CD4-positive, alpha-beta T cell (primary cell): ENCODE results near the gene SLC1A3. TPM values are rescaled to one million over a fixed set of nuclear protein-coding genes. Genes with fewer than 3 reads are reported as not detected.

Experiments used
- ATAC-seq: fragments of 200-7000 bp; cut with Tn5 transposase; one replicate; pipeline ENCODE4 v1.10.0; 2022; ENCODE audit warnings: mild to moderate bottlenecking; ENCODE audit not compliant: poor library complexity
- CTCF ChIA-PET: fragments of 350-600 bp; sonication (Branson Sonifier 250); formaldehyde crosslinking; loops from one replicate; lab custom pipeline; 2021; ENCODE audit warnings: antibody characterized with exemption, inconsistent platforms; lab: Charles Lee
- POLR2A ChIA-PET: fragments of 350-600 bp; sonication (Branson Sonifier 250); formaldehyde crosslinking; loops from one replicate; lab custom pipeline; 2021; ENCODE audit warnings: antibody characterized with exemption, inconsistent platforms; lab: Charles Lee
- DNase-seq, 14 experiments: peaks; one replicate each; pipeline ENCODE4 v3.0.0-alpha.2; 2013 to 2020; ENCODE audit warnings: mixed read lengths in 2 of 14
- H3K27ac ChIP-seq, 2 donors: one replicate each; pipeline versions ENCODE4 v1.5.1 to v1.7.0; 2013; ENCODE audit warnings: low read length in 2 of 2, low read depth in 1 of 2, mild to moderate bottlenecking in 1 of 2
- H3K27me3 ChIP-seq, 2 experiments: 1 replicate in 1 of 2; 2 replicates in 1 of 2; pipeline versions ENCODE4 v1.6.1 to v1.7.0; 2013; ENCODE audit warnings: low read length in 2 of 2, control low read depth in 1 of 2, mild to moderate bottlenecking in 1 of 2, moderate library complexity in 1 of 2; ENCODE audit not compliant: insufficient read depth in 2 of 2, control insufficient read depth in 1 of 2
- H3K36me3 ChIP-seq: one replicate; pipeline ENCODE4 v1.6.1; 2013; ENCODE audit warnings: low read length, control low read depth; ENCODE audit not compliant: insufficient read depth
- H3K4me1 ChIP-seq: one replicate; pipeline ENCODE4 v1.6.1; 2013; ENCODE audit warnings: low read length, control low read depth; ENCODE audit not compliant: insufficient read depth
- H3K4me3 ChIP-seq: one replicate; pipeline ENCODE4 v1.5.1; 2013; ENCODE audit warnings: mild to moderate bottlenecking, low read length, moderate library complexity
- H3K9me3 ChIP-seq, 2 experiments: 1 replicate in 1 of 2; 2 replicates in 1 of 2; pipeline versions ENCODE4 v1.6.1 to v1.7.0; 2013; ENCODE audit warnings: low read length in 2 of 2, mild to moderate bottlenecking in 2 of 2, control low read depth in 1 of 2, moderate library complexity in 1 of 2; ENCODE audit not compliant: control insufficient read depth in 1 of 2, insufficient read depth in 1 of 2
- H3K27ac Mint-ChIP-seq: one replicate; pipeline ENCODE4 v1.8.0; 2020; ENCODE audit warnings: mixed read lengths
- H3K27me3 Mint-ChIP-seq: one replicate; pipeline ENCODE4 v1.8.0; 2021; ENCODE audit warnings: mixed read lengths
- H3K36me3 Mint-ChIP-seq: one replicate; pipeline ENCODE4 v1.8.0; 2021; ENCODE audit warnings: low read depth, mixed read lengths
- H3K4me1 Mint-ChIP-seq: one replicate; pipeline ENCODE4 v1.8.0; 2021; ENCODE audit warnings: low read depth, mixed read lengths
- H3K4me3 Mint-ChIP-seq: one replicate; pipeline ENCODE4 v1.8.0; 2020; ENCODE audit warnings: mild to moderate bottlenecking, mixed read lengths
- H3K9me3 Mint-ChIP-seq: one replicate; pipeline ENCODE4 v1.8.0; 2020; ENCODE audit warnings: mixed read lengths
- CTCF ChIP-seq: fragments of 200-600 bp; IDR thresholded peaks from one replicate; pipeline ENCODE4 v1.8.0; 2022; ENCODE audit warnings: antibody characterized with exemption, mild to moderate bottlenecking
- intact Hi-C, 2 experiments: fragments of 100-400 bp; cut with DNase I in 1 of 2; cut with micrococcal nuclease in 1 of 2; formaldehyde crosslinking; loops; one replicate each; pipeline versions ENCODE4 v1.15.1 to v1.9.0; 2023 to 2025; cut with DNase I, micrococcal nuclease
- total RNA-seq, 174 experiments: library from RNA in 2 of 174; stranded (reverse) in 2 of 174; gene quantifications; one replicate each; pipeline ENCODE4 v1.2.3 and lab custom pipeline; 2021 to 2026

Gene SLC1A3
- total RNA-seq, 2 experiments from 2014 or later: not detected

GRCh38 chr5:36624277-36624676 lies 17.9 kb downstream of the SLC1A3 start:
- H3K4me1 ChIP-seq: no peaks in the 10 kb centered on the region
- CTCF ChIA-PET: no interaction called here
- no peaks in the 10 kb centered on the region for H3K4me1 Mint-ChIP-seq
- H3K27ac Mint-ChIP-seq: no peak overlapping the region
- no peaks in the 10 kb centered on the region for H3K9me3 Mint-ChIP-seq
- POLR2A ChIA-PET: no interaction called here
- no peak overlapping the region for H3K27ac ChIP-seq
- no peak for TF ChIP-seq CTCF
- peaks cover 31% of the 10 kb centered on the region for H3K27me3 Mint-ChIP-seq
- H3K36me3 ChIP-seq: no peaks in the 10 kb centered on the region
- no peak for ATAC-seq
- H3K4me3 Mint-ChIP-seq: no peak overlapping the region
- no peak overlapping the region for H3K4me3 ChIP-seq
- DNase-seq: no peak
- peaks cover 0 to 19% of the 10 kb centered on the region in 2 experiments for H3K27me3 ChIP-seq
- H3K36me3 Mint-ChIP-seq: no peaks in the 10 kb centered on the region
- intact Hi-C loops: no loop called here
- H3K9me3 ChIP-seq: peaks cover 0 to 5% of the 10 kb centered on the region in 2 experiments

- Histone ChIP-seq H3K36me3 (no peaks in the 10 kb centered on the region), H3K4me3 (no peak overlapping the region), H3K27me3 (peaks cover 5 to 6% of the 10 kb centered on the region in 2 experiments), H3K9me3 (peaks cover 0 to 5% of the 10 kb centered on the region in 2 experiments), H3K27ac (no peak overlapping the region), H3K4me1 (no peaks in the 10 kb centered on the region)
- intact Hi-C loops: no loop called here
- Mint-ChIP-seq H3K4me3 (no peak overlapping the region), H3K36me3 (no peaks in the 10 kb centered on the region), H3K27me3 (peaks cover 20% of the 10 kb centered on the region), H3K9me3 (no peaks in the 10 kb centered on the region), H3K27ac (no peak overlapping the region), H3K4me1 (no peaks in the 10 kb centered on the region)
- DNase-seq (no peak), ATAC-seq (no peak)
- CTCF ChIA-PET: no interaction called here
- POLR2A ChIA-PET: no interaction called here
- TF ChIP-seq CTCF: no peak
Measured at GRCh38 chr5:36628695-36629094, 22.3 kb downstream of the SLC1A3 start.

- intact Hi-C loops: no loop called here
- CTCF ChIA-PET: no interaction called here
Measured at GRCh38 chr5:36629729-36630128, 23.3 kb downstream of the SLC1A3 start.

More at GRCh38 chr5:36629729-36630128, 23.3 kb downstream of the SLC1A3 start:
- Mint-ChIP-seq H3K27ac (no peak overlapping the region), H3K36me3 (no peaks in the 10 kb centered on the region), H3K9me3 (no peaks in the 10 kb centered on the region), H3K4me3 (no peak overlapping the region), H3K27me3 (peaks cover 16% of the 10 kb centered on the region), H3K4me1 (no peaks in the 10 kb centered on the region)
- ATAC-seq (no peak), DNase-seq (no peak)
- POLR2A ChIA-PET: no interaction called here
- Histone ChIP-seq H3K27ac (no peak overlapping the region), H3K4me3 (no peak overlapping the region), H3K36me3 (no peaks in the 10 kb centered on the region), H3K27me3 (peaks cover 0 to 5% of the 10 kb centered on the region in 2 experiments), H3K9me3 (no peaks in the 10 kb centered on the region), H3K4me1 (no peaks in the 10 kb centered on the region)
- no peak for TF ChIP-seq CTCF
